Ectodermal cell (in vitro differentiated cells): ENCODE measurements around the gene SEMA4C. TPM values are rescaled to one million over a fixed set of nuclear protein-coding genes. Genes with fewer than 3 reads are reported as not detected.
A peak's percentile ranks its signal among the peaks of the same experiment; 100 is the strongest.

ENCODE experiments used
- H3K27ac ChIP-seq: 2 replicates; pipeline ENCODE4 v1.7.0; 2013; ENCODE audit warnings: mild to moderate bottlenecking, low read depth, low read length; ENCODE audit not compliant: insufficient read depth, poor library complexity, severe bottlenecking
- H3K27me3 ChIP-seq: 2 replicates; pipeline ENCODE4 v1.7.0; 2013; ENCODE audit warnings: mild to moderate bottlenecking, low read length; ENCODE audit not compliant: insufficient read depth, control insufficient read depth, poor library complexity, severe bottlenecking
- H3K36me3 ChIP-seq: one replicate; pipeline ENCODE4 v1.7.0; 2013; ENCODE audit warnings: low read length; ENCODE audit not compliant: control insufficient read depth, insufficient read depth
- H3K4me1 ChIP-seq: one replicate; pipeline ENCODE4 v1.7.0; 2013; ENCODE audit warnings: low read length; ENCODE audit not compliant: control insufficient read depth, insufficient read depth
- H3K4me3 ChIP-seq: 2 replicates; pipeline ENCODE4 v1.7.0; 2013; ENCODE audit warnings: low read depth, low read length, control low read depth; ENCODE audit not compliant: insufficient read depth
- H3K9me3 ChIP-seq: 2 replicates; pipeline ENCODE4 v1.7.0; 2013; ENCODE audit warnings: mild to moderate bottlenecking, low read length, moderate library complexity; ENCODE audit not compliant: control insufficient read depth
- WGBS, 2 experiments: methylation state at CpG; one replicate each; pipeline ENCODE4 v1.1.7; 2013; ENCODE audit warnings: missing lambda C conversion rate in 2 of 2; 5-methylcytosine and 5-hydroxymethylcytosine counted together
- polyA plus RNA-seq, 4 experiments: library from polyadenylated mRNA; stranded (reverse); fragments of 50-300 nt; gene quantifications; one replicate each; pipeline ENCODE4 v1.2.3, GENCODE V29; 2013

SEMA4C gene
- polyA plus RNA-seq (2013, experiment 1 of 4) = 102 TPM
- polyA plus RNA-seq (2013, experiment 2 of 4) = 109 TPM
- polyA plus RNA-seq (2013, experiment 3 of 4) = 83.9 TPM
- polyA plus RNA-seq (2013, experiment 4 of 4) = 89.0 TPM

DNA sequence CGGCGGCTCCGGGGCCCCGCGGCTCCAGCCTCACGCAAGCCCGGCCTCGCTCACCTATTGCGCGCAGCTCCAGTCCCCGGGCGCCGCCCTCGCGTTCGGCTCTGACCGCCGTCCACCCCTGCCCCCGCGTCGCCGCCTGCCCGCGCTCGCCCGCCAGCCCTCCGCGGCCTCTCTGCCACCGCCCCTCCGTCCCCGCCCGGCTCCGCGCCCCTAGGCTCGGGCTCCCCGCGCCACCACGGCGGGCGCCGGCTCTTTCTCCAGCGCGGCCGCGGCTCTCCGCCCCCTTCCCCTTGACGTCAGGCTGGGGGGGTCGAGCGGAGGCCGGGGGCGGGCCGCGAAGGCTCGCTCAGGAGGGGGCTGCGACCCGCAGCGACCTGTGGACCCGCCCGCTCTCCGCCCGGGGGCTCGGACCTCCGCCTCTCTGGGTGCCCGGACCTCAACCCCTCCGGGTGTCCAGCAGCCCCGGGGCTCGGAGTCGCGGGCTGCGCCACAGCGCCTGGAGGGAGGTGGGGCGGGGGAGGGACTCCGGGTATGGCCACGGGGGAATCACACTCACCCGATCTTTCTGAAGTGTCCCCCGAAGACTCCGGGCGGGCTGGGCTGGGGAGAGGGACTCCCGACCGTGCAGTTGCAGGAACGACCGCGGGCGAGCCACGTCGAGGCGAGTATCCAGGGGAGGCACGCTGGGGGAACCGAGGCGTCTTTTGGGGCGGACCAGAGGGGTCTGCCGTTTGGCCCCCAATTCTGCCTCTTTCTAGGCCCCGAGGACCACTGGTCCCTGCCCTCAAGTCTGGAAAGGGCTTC, at the start of gene SEMA4C:
Gene SEMA4C, minus strand, starts transcription at position 259 of the 804 bp plus-strand sequence. CDS start 2,194 bp downstream, outside the sequence.
- Histone ChIP-seq H3K9me3 (no peaks in the 10 kb centered on the region), H3K4me1 (peaks cover 26% of the 10 kb centered on the region)
- 1% methylated on average over 93 of the region's 93 CpGs for WGBS, 2 experiments

DNA sequence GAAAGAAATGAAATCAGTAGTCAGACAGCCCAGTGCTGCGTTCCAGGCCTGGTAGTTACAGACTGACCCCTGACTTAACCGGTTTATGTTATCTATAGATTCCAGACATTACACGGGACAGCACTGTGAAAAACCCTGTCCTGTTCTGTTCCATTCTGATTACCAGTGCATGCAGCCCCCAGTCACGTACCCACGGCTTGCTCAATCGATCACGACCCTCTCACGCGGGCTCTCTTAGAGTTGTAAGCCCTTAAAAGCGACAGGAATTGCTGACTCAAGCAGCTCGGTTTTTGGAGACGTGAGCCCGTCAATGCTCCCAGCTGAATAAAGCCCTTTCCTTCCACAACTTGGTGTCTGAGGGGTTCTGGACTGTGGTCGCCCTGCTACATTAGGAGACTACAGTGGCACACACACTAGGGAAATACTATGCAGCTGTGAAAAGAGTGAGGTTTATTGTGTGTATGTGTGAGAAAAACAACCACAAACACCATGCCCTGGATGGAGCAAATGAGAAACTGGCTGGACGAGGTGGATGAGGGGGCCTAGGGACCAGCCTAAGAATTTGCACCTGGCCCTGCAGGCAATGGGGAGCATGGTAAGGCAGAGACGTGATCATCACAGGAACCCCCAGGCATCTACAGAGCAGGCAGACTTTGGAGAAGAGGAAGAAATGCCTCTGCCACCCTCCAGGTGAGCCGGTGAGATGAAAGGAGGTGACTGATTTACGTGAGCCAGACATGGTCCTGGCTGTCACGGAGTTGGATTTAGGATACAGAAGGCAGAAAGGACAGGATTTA, 49.1 kb upstream of the SEMA4C start:
- H3K27ac ChIP-seq = no peak overlapping the region
- H3K4me1 ChIP-seq = no peaks in the 10 kb centered on the region
- no peak overlapping the region for H3K4me3 ChIP-seq
- H3K9me3 ChIP-seq = no peaks in the 10 kb centered on the region
- H3K36me3 ChIP-seq = no peaks in the 10 kb centered on the region
- WGBS, 2 experiments = 91 to 93% methylated on average over 19 of the region's 19 CpGs
- no peaks in the 10 kb centered on the region for H3K27me3 ChIP-seq

More for the DNA sequence above, at the start of gene SEMA4C:
- peak within 1 kb of the TSS; percentile 96 for H3K27ac ChIP-seq
- no peaks in the 10 kb centered on the region for H3K27me3 ChIP-seq
- H3K36me3 ChIP-seq = peaks cover 24% of the 10 kb centered on the region
- peak within 1 kb of the TSS; percentile 80 for H3K4me3 ChIP-seq

GRCh38 chr2:96918092-96918753, 48.3 kb upstream of the SEMA4C start:
- Histone ChIP-seq H3K27me3 (no peaks in the 10 kb centered on the region), H3K9me3 (no peaks in the 10 kb centered on the region), H3K36me3 (no peaks in the 10 kb centered on the region), H3K4me1 (no peaks in the 10 kb centered on the region), H3K27ac (no peak overlapping the region), H3K4me3 (no peak overlapping the region)

- no peak overlapping the region for H3K27ac ChIP-seq
- no peaks in the 10 kb centered on the region for H3K36me3 ChIP-seq
- H3K27me3 ChIP-seq = no peaks in the 10 kb centered on the region
- WGBS, 2 experiments = 93 to 94% methylated on average over 21 to 22 of the region's 22 CpGs
- no peaks in the 10 kb centered on the region for H3K9me3 ChIP-seq
- no peaks in the 10 kb centered on the region for H3K4me1 ChIP-seq
- H3K4me3 ChIP-seq = no peak overlapping the region
These were observed 47.0 kb upstream of the SEMA4C start for GRCh38 chr2:96916646-96917543.

DNA sequence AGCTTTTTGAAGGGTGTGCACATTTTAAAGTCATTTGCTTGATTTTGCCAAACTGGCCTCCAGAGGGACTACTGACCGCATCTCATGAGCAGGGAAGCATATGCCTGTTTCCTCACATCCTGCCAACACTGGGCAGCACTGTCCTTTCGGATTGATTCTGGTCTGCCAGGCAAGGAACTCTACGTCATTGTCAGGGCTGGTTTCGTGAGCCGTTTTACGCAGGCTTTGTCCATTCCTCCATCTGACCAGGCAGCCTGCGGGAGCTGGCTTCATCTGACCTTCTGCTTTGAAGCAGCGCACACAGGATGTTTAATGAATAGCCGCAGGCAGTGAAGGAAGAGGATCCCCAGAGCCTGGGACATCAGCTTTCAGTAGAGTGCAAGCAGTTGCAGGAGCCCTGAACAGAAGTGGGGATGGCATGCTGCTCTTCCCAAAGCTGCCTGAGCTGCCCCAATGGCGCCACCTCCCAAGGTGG, 46.3 kb upstream of the SEMA4C start:
- Histone ChIP-seq H3K4me1 (no peaks in the 10 kb centered on the region), H3K36me3 (no peaks in the 10 kb centered on the region), H3K9me3 (no peaks in the 10 kb centered on the region), H3K4me3 (no peak overlapping the region), H3K27me3 (no peaks in the 10 kb centered on the region), H3K27ac (no peak overlapping the region)
- WGBS, 2 experiments = 90 to 92% methylated on average over 10 of the region's 10 CpGs

GRCh38 chr2:96914332-96914731, 44.5 kb upstream of the SEMA4C start:
- no peak overlapping the region for H3K4me3 ChIP-seq
- H3K27me3 ChIP-seq = no peaks in the 10 kb centered on the region
- H3K9me3 ChIP-seq = no peaks in the 10 kb centered on the region
- WGBS, 2 experiments = 92 to 94% methylated on average over 5 of the region's 5 CpGs
- no peaks in the 10 kb centered on the region for H3K4me1 ChIP-seq
- no peaks in the 10 kb centered on the region for H3K36me3 ChIP-seq
- H3K27ac ChIP-seq = no peak overlapping the region

- no peaks in the 10 kb centered on the region for H3K4me1 ChIP-seq
- H3K27ac ChIP-seq = no peak overlapping the region
- H3K36me3 ChIP-seq = no peaks in the 10 kb centered on the region
- 91 to 93% methylated on average over 20 of the region's 20 CpGs for WGBS, 2 experiments
- H3K27me3 ChIP-seq = no peaks in the 10 kb centered on the region
- H3K4me3 ChIP-seq = no peak overlapping the region
- H3K9me3 ChIP-seq = no peaks in the 10 kb centered on the region
These were observed 43.7 kb upstream of the SEMA4C start for GRCh38 chr2:96913398-96914202.

- Histone ChIP-seq H3K36me3 (no peaks in the 10 kb centered on the region), H3K27ac (no peak overlapping the region), H3K4me3 (no peak overlapping the region), H3K9me3 (no peaks in the 10 kb centered on the region), H3K27me3 (no peaks in the 10 kb centered on the region), H3K4me1 (peaks cover 2% of the 10 kb centered on the region)
- WGBS, 2 experiments = 88 to 89% methylated on average over 5 of the region's 5 CpGs
These were observed 43.2 kb upstream of the SEMA4C start for GRCh38 chr2:96913117-96913397.
